GM21526 (cell line): ENCODE measurements around the gene OR6J1.
"Not testable (repeated sequence)": the region's sequence is repeated elsewhere in the genome, so short reads cannot be mapped to it uniquely, and the experiment has no call there.

ENCODE experiments used
- ATAC-seq: cut with Tn5 transposase; IDR thresholded peaks from one replicate; pipeline ENCODE4 v1.9.1; 2021; ENCODE audit warnings: moderate library complexity; ENCODE audit not compliant: unreplicated experiment, low FRiP score

The OR6J1 gene

GRCh38 chr14:22644305-22644635 is at the start of gene OR6J1:
OR6J1 (minus strand) TSS chr14:22644352; CDS start chr14:22634811, 9,541 bp downstream.
- no peak for ATAC-seq

DNA sequence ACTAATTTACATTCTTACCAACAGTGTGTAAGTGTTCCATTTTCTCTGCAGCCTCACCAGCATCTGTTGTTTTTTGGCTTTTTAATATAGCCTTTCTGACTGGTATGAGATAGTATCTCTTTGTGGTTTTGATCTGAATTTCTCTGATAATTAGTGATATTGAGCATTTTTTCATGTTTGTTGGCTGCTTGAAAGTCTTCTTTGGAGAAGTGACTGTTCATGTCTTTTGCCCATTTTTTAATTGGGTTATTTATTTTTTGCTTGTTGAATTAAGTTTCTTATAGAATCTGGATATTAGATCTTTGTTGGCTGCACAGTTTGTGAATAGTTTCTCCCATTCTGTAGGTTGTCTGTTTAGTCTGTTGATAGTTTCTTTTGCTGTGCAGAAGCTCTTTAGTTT is 48.0 kb upstream of the OR6J1 start:
- no peak for ATAC-seq

DNA sequence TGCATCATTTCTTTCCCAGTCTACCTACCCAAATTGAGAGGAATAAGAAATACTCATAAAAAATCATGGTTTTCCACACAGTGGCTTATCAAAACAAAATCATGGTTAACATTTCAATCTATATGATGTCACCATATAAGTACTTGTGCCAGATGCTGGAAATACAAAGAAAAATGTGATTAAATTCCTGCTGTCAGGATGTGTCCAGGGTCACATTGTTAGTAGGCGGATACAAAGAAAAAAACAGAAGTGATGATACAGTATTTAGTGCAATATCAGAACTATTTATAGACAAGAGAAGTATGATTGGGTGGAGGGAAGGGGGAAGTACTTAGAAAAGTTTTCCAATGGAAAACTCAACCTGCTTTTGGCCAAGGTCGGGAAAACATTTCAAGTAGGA is 47.0 kb upstream of the OR6J1 start:
- ATAC-seq: no peak

GRCh38 chr14:22689199-22689598 is 45.0 kb upstream of the OR6J1 start:
- no peak for ATAC-seq

DNA sequence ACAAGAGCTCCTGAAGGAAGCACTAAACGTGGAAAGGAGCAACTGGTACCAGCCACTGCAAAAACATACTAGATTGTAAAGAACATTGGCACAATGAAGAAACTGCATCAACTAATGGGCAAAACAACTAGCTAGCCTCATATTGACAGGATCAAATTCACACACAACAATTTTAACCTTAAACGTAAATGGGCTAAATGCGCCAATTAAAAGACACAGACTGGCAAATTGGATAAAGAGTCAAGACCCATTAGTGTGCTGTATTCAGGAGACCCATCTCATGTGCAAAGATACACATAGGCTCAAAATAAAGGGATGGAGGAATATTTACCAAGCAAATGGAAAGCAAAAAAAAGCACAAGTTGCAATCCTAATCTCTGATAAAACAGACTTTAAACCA is 43.8 kb upstream of the OR6J1 start:
- not testable (repeated sequence) for ATAC-seq

GRCh38 chr14:22686176-22686611 is 42.0 kb upstream of the OR6J1 start:
- ATAC-seq: not testable (repeated sequence)

DNA sequence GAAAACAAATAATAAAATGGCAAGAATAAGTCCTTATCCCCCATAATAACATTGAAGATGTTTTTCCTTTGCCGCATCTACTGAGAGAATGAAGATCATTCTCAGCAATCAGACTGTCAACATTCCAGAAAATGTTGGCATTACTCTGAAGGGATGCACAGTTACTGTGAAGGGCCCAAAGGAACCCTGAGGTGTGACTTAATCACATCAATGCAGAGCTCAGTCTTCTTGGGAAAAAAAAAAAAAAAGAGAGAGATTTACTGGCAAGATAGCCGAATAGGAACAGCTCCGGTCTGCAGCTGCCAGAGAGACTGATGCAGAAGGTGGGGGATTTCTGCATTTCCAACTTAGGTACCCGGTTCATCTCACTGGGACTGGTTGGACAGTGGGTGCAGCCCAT is 41.3 kb upstream of the OR6J1 start:
- no peak for ATAC-seq

DNA sequence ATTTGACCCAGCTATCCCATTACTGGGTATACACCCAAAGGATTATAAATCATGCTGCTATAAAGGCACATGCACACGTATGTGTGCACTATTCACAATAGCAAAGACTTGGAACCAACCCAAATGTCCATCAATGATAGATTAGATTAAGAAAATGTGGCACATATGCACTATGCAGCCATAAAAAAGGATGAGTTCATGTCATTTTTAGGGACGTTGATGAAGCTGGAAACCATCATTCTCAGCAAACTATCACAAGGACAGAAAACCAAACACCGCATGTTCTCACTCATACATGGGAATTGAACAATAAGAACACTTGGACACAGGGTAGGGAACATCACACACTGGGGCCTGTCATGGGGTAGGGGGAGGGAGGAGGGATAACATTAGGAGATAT is 39.3 kb upstream of the OR6J1 start:
- not testable (repeated sequence) for ATAC-seq

GRCh38 chr14:22678221-22678620 is 34.1 kb upstream of the OR6J1 start:
- no peak for ATAC-seq

DNA sequence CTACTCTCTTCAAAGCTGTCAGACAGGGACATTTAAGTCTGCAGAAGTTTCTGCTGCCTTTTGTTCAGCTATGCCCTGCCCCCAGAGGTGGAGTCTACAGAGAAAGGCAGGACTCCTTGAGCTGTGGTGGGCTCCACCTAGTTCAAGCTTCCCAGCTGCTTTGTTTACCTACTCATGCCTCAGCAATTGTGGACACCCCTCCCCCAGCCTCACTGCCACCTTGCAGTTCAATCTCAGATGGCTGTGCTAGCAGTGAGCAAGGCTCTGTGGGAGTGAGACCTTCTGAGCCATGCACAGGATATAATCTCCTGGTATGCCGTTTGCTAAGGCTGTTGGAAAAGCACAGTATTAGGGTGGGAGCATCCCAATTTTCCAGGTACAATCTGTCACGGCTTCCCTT is 33.4 kb upstream of the OR6J1 start:
- ATAC-seq: not testable (repeated sequence)

DNA sequence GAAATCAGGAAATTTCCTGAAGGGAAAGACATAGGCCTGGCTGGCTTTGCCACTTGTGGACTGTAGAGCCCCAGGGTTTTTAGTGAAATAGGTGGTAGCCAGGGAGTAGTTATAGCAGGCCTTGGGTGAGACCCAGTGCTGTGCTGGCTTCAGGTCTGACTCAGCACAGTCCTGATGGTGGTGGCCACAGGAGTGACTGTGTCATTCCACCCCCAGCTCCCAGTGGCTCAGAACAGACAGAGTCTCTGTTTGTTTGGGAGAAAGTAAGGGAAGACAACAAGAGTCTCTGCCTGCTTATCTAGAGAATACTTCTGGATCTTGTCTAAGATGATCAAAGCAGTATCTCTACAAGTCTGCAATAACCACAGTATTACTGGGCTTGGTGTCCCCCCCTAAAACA is 27.5 kb upstream of the OR6J1 start:
- no peak for ATAC-seq

DNA sequence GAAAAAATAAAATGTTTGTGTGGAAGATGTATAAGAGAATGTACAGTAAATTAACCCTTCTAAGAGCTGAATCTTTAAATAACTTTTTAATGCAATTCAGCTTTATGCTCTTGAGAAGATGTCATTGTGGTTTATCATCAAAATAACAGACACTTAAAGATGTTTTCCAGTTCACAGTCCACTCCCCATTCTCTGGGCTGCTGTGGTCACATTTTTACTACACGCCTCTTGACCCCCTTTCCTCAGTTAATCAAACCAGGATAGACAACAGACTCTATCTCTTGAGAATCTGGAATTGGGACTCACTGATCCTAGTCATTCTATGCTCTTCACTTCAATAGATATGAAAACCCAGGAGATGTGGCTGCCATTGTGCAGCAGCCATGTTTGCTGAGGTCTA is 24.7 kb upstream of the OR6J1 start:
- no peak for ATAC-seq

DNA sequence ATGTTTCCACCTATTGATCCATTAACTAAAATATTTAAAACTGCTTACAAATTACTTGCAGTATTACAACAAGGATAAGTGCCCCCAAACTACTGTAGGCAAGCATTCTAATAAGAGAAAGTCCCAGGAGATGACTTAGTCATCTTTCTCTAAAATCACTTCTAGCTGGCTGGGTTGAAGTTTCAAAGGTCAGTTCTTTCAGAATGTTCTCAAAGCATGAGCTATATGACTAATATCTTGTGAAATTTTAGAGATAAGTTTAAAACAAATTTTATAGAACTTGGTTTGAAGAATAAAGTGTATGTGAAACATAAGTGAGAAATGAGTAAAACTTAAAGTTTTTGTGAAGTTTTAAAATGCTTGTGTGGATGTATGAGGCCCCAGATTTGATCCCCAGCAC is 24.3 kb upstream of the OR6J1 start:
- ATAC-seq: no peak

DNA sequence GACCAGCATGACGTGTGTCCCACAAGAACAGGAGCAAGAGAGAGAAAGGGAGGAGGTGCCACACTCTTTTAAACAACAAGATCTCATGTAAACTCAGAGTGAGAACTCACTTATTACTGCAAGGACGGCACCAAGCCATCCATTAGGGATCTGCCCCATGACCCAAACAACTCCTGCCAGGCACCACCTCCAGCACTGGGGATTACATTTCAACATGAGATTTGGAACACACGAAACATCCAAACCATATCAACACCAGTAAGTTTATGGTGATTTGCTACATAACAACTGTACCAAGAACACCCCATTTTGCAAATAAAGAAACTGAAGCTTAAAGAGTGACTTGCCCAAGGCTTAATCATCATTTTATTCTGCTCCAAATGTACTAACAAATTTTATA is 23.7 kb upstream of the OR6J1 start:
- ATAC-seq: no peak

GRCh38 chr14:22666203-22666893 is 22.2 kb upstream of the OR6J1 start:
- no peak for ATAC-seq

DNA sequence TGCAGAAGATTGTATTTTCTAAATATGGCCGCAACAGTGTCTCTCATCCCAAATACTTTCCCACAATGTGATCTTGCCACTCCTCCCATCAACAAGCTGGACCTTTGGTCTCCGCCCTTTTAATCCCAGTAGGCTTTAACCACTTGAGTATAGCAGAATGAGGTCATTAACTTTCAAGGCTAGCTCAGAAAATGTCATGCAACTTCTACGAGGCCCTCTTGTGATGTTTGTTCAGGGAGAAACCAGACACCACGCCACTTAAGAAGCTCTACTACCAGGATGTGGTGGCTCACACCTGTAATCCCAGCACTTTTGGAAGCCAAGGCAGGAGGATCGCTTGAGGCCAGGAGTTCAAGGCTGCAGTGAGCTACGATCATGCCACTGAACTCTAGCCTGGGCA is 20.1 kb upstream of the OR6J1 start:
- ATAC-seq: no peak

DNA sequence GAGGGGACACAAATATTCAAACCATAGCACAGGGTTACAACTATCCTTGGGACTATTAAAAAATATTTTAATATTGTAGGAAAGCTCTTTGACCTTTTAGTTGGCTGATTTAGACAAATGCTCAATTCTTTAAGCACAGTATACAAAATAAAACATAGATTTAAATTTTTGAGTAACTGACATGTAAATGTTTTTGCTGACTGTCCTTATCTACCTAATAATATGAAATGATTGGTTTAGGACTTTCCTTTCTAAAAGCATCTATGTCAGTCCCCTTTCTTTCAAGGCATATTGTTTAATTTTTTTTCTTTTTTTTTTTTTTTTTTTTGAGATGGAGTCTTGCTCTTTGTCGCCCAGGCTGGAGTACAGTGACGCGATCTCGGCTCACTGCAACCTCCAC is 16.5 kb upstream of the OR6J1 start:
- ATAC-seq: no peak

DNA sequence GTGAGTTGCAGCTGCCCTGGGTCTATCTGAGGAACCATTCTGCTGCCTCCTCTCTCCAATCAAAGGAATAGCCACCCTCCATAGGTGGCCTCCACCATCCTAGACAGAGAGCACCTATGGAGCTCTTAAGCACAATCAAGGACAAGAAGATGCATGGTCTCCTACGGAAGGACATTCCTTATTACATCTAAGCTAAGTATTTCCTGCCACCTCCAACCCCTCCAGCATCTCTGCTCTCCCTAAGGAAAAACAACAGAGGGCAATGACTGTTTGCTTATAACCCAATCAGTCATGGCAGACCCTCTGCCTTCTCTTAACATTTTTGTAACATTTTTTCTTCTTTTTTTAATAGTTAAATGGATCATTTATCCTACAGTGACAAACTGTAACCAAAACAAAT is 14.8 kb upstream of the OR6J1 start:
- ATAC-seq: no peak

- ATAC-seq: no peak
Measured at GRCh38 chr14:22657861-22658260, 13.7 kb upstream of the OR6J1 start.

DNA sequence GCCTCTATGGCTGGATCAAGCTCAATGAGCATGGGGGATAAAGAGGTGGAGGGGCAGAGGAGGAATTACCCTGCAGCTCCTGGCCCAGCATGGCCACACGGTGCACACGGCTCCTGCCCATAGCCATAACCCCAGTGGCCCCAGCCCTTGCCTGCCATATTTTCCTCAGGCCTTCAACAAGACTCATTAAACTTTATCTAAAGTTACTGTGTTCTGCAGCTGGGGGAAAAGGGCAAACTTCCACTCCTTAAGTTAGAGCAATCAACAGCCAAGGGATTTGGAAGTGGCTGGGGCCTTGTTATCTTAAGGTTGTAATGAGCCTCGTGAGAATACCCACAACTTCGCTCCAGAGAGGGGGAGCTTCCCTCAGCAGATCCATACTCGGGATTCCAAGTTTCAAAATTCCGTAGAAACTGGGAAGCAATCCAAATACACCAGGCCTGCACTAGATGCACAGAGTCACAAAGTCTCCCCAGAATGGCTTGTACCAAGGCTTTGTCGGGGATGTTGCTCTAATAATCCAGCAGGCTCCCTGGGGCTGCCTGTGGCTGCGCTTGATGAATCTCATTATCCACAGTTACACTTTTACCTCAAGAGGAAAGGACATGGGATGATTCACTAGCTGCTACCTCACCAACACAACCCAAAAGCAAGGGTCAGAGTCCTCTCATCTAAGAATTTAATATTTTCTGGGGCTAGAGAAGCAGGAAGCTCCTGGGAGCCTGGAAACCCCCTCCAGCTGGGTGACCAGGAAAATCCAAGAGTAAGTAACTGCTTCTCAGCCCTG is 13.0 kb upstream of the OR6J1 start:
- ATAC-seq: no peak

- no peak for ATAC-seq
Measured at GRCh38 chr14:22656226-22656625, 12.1 kb upstream of the OR6J1 start.

DNA sequence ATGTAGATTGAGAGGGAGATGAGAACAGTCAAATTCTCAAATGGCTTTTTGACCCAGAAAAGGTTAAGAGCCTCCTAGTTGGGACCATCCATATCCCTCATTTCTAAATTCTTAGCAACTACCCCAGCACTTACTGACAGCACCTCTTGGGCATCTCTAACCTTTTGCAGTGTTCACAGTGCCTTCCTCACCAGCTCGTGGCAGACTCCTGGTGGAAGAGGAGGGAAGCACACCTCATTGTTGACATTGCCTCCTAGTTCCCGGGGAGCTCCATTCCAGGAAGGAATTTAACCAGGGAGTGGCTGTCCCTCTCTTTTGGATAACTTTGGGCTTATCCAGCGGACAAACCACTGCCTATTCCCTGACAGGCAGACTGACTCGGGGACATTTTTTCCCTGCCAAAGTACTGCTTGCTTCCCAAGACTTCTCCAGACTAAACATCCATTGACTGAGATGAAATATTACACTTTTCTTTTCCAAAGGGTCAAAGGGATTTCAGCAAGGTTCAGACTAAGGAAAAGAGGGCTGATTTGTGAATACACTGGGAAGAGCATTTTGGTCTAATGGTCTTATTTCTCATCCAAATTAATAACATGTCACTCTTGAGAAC is 9.0 kb upstream of the OR6J1 start:
- no peak for ATAC-seq
